Amygdala (tissue), 56 donors: ENCODE data around the gene ZNF366.

Experiments
- DNase-seq, 56 donors: peaks; one replicate each; lab custom pipeline; 2025; lab: John Stamatoyannopoulos, UW

The ZNF366 gene

GRCh38 chr5:72507231-72507906 lies at the start of gene ZNF366:
TSS of gene ZNF366 (minus strand) at chr5:72507410. CDS start at chr5:72461496, 45,914 bp downstream.
- DNase-seq: no peak

- peak in 23 of 56 donors; percentile 4 to 74 (median 28) for DNase-seq
Observed at GRCh38 chr5:72556351-72557166, 49.3 kb upstream of the ZNF366 start.

GRCh38 chr5:72555871-72556270 lies 48.7 kb upstream of the ZNF366 start:
- no peak for DNase-seq

GRCh38 chr5:72554897-72555296 lies 47.7 kb upstream of the ZNF366 start:
- no peak for DNase-seq

- no peak for DNase-seq
Observed at GRCh38 chr5:72552041-72552557, 44.9 kb upstream of the ZNF366 start.

GRCh38 chr5:72550595-72550994 lies 43.4 kb upstream of the ZNF366 start:
- no peak for DNase-seq

- no peak for DNase-seq
Observed at GRCh38 chr5:72543811-72544210, 36.6 kb upstream of the ZNF366 start.

GRCh38 chr5:72543365-72543764 lies 36.2 kb upstream of the ZNF366 start:
- no peak for DNase-seq

GRCh38 chr5:72542695-72543094 lies 35.5 kb upstream of the ZNF366 start:
- no peak for DNase-seq

GRCh38 chr5:72541501-72542225 lies 34.5 kb upstream of the ZNF366 start:
- DNase-seq: peak in 21 of 56 donors; percentile 4 to 64 (median 20)

GRCh38 chr5:72540759-72541438 lies 33.7 kb upstream of the ZNF366 start:
- no peak for DNase-seq

- DNase-seq: no peak
Observed at GRCh38 chr5:72539726-72540125, 32.5 kb upstream of the ZNF366 start.

GRCh38 chr5:72539038-72539437 lies 31.8 kb upstream of the ZNF366 start:
- DNase-seq: no peak

GRCh38 chr5:72537166-72537565 lies 30.0 kb upstream of the ZNF366 start:
- no peak for DNase-seq

- DNase-seq: no peak
Observed at GRCh38 chr5:72531496-72532190, 24.4 kb upstream of the ZNF366 start.

- DNase-seq: no peak
Observed at GRCh38 chr5:72530196-72530595, 23.0 kb upstream of the ZNF366 start.

GRCh38 chr5:72529383-72529782 lies 22.2 kb upstream of the ZNF366 start:
- DNase-seq: no peak

GRCh38 chr5:72525816-72526215 lies 18.6 kb upstream of the ZNF366 start:
- DNase-seq: no peak

GRCh38 chr5:72523960-72524582 lies 16.9 kb upstream of the ZNF366 start:
- DNase-seq: no peak
